ENCODE measurements around the gene WSB1. TPM values are rescaled to one million over a fixed set of nuclear protein-coding genes. Genes with fewer than 3 reads are reported as not detected.

Gene WSB1
- total RNA-seq, 1 experiment from 2014 or later: 157 TPM

DNA sequence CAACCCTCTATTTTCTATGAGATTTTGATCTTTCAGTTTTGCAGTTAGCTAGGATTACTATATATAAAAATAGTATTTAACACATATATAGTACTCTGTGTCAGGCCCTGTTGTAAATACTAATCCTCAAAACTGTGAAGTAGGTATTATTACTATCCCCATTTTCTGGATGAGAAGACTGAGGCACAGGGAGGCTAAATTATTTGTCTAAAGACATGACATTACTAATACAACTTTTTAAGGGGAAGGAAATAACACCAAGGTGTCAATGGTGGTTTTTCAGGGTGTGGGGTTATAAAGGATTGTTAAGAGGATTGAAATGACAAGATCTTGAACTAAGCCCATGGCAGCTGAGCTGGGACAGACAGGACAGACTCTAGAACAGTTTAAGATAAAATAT is 4.1 kb upstream of the WSB1 start:
- H3K27me3 ChIP-seq (replicated peaks; ENCODE audit: control insufficient read depth, insufficient read depth, low read length): no peaks in the 10 kb centered on the region
- DNase-seq: no peak
- POLR2A ChIA-PET: no interaction called here
- H3K4me3 ChIP-seq (ENCODE audit: low read depth, low read length): no peak overlapping the region
- no TSS peak for BruUV-seq (replicated peaks)
- TF ChIP-seq, protein P1, sequence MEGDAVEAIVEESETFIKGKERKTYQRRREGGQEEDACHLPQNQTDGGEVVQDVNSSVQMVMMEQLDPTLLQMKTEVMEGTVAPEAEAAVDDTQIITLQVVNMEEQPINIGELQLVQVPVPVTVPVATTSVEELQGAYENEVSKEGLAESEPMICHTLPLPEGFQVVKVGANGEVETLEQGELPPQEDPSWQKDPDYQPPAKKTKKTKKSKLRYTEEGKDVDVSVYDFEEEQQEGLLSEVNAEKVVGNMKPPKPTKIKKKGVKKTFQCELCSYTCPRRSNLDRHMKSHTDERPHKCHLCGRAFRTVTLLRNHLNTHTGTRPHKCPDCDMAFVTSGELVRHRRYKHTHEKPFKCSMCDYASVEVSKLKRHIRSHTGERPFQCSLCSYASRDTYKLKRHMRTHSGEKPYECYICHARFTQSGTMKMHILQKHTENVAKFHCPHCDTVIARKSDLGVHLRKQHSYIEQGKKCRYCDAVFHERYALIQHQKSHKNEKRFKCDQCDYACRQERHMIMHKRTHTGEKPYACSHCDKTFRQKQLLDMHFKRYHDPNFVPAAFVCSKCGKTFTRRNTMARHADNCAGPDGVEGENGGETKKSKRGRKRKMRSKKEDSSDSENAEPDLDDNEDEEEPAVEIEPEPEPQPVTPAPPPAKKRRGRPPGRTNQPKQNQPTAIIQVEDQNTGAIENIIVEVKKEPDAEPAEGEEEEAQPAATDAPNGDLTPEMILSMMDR (IDR thresholded peaks at IDR 0.05; ENCODE audit: insufficient read depth in 1 of 2, low read depth in 1 of 2, low read length in 1 of 2, severe bottlenecking in 1 of 2, unreplicated experiment in 1 of 2): no peak
- no peaks in the 10 kb centered on the region for H3K9me3 Mint-ChIP-seq (ENCODE audit: unreplicated experiment)
- intact Hi-C loops (cut with micrococcal nuclease; ENCODE audit: unreplicated experiment): no loop called here
- CTCF ChIA-PET: interaction anchor here (0.6 kb wide), 1 partner anchor 314 kb away, joined by 7 read pairs; no protein-coding TSS in a partner anchor
- H3K27me3 Mint-ChIP-seq (ENCODE audit: insufficient read depth, unreplicated experiment): no peaks in the 10 kb centered on the region
- no peak overlapping the region for H3K4me3 Mint-ChIP-seq (ENCODE audit: unreplicated experiment)
- no peaks in the 10 kb centered on the region for H3K36me3 ChIP-seq (ENCODE audit: control insufficient read depth, insufficient read depth, low read length)
- H3K4me1 Mint-ChIP-seq (ENCODE audit: low read depth, unreplicated experiment): peaks cover 10% of the 10 kb centered on the region
- no peak overlapping the region for H3K27ac Mint-ChIP-seq (ENCODE audit: unreplicated experiment)
- peaks cover 6% of the 10 kb centered on the region for H3K4me1 ChIP-seq
- no peaks in the 10 kb centered on the region for H3K9me3 ChIP-seq
- peaks cover 15% of the 10 kb centered on the region for H3K36me3 Mint-ChIP-seq (ENCODE audit: insufficient read depth, unreplicated experiment)

DNA sequence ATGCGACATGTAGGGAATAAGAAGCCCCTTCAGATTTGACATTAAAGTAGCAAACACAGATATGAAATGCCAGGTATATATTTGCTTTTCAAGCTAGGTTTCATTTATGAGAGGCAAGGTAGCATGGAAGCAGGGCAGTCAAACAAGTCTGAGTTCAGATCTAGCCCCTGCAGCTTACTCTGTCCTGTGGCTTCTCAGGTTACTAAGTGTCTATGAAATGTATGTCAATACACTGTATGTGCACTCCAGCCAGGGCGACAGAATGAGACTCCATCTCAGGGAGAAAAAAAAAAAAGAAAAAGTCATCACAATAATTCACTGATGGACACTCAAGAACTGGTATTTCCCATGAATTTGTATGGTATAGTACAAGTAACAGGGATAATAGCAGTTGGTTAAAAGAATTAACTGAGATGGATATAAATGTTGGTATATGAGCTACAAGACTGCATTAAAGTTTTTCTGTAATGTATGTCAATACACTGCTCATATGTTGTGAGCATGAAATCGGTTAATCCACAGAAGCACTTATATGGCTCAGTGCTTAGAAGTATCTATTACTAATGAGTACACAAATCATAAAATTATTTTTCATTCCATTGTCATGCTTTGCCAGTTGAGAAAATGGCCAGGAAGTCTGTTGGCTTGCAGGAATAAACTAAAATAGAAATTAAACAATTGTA is 2.9 kb upstream of the WSB1 start:
- CTCF ChIA-PET: interaction anchor here (0.7 kb wide), 1 partner anchor 29 kb away, joined by 3 read pairs; no protein-coding TSS in a partner anchor
- H3K4me1 ChIP-seq: peaks cover 6% of the 10 kb centered on the region
- Mint-ChIP-seq H3K27me3 (ENCODE audit: insufficient read depth, unreplicated experiment) (no peaks in the 10 kb centered on the region), H3K9me3 (ENCODE audit: unreplicated experiment) (no peaks in the 10 kb centered on the region), H3K4me1 (ENCODE audit: low read depth, unreplicated experiment) (peaks cover 17% of the 10 kb centered on the region), H3K4me3 (ENCODE audit: unreplicated experiment) (no peak overlapping the region), H3K36me3 (ENCODE audit: insufficient read depth, unreplicated experiment) (peaks cover 27% of the 10 kb centered on the region), H3K27ac (ENCODE audit: unreplicated experiment) (no peak overlapping the region)
- H3K9me3 ChIP-seq: no peaks in the 10 kb centered on the region
- no TSS peak for BruUV-seq (replicated peaks)
- no peak for DNase-seq
- H3K36me3 ChIP-seq (ENCODE audit: control insufficient read depth, insufficient read depth, low read length): no peaks in the 10 kb centered on the region
- POLR2A ChIA-PET: no interaction called here
- H3K4me3 ChIP-seq (ENCODE audit: low read depth, low read length): no peak overlapping the region
- TF ChIP-seq, protein P1 (IDR thresholded peaks at IDR 0.05; ENCODE audit: insufficient read depth in 1 of 2, low read depth in 1 of 2, low read length in 1 of 2, severe bottlenecking in 1 of 2, unreplicated experiment in 1 of 2): no peak
- intact Hi-C loops (cut with micrococcal nuclease; ENCODE audit: unreplicated experiment): no loop called here
- H3K27me3 ChIP-seq (replicated peaks; ENCODE audit: control insufficient read depth, insufficient read depth, low read length): no peaks in the 10 kb centered on the region

DNA sequence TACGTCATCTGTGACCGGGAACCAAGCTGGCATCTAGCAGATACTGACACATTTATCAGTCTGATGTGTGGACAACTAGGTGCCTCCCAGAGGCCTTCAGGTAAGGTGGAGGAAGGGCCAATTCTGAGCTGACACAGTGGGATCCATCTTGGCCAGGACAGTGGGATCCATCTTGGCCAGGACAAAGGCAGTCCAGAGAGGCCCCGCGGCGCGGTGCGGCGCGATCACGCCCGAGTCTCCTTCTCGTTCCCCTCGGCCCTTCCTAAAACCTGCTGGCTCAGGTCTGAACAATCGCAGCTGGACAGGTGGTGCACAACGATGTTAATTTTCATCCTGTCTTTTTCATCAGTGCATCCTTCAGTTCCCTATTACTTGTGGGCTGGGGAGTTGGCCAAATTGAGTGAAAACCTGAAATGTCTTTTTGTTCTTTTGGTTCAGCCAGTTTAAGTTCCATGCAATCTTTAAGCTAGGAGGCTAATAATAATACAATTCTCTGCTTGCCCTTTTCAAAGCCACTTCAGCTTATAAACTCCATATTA is 486 bp upstream of the WSB1 start:
- Mint-ChIP-seq H3K9me3 (ENCODE audit: unreplicated experiment) (no peaks in the 10 kb centered on the region), H3K4me1 (ENCODE audit: low read depth, unreplicated experiment) (peaks cover 27% of the 10 kb centered on the region), H3K36me3 (ENCODE audit: insufficient read depth, unreplicated experiment) (peaks cover 42% of the 10 kb centered on the region), H3K27ac (ENCODE audit: unreplicated experiment) (peak overlapping the region; percentile 97), H3K27me3 (ENCODE audit: insufficient read depth, unreplicated experiment) (no peaks in the 10 kb centered on the region), H3K4me3 (ENCODE audit: unreplicated experiment) (peak overlapping the region; percentile 98)
- DNase-seq: peak in 1 of 2 experiments; percentile 15
- intact Hi-C loops (cut with micrococcal nuclease; ENCODE audit: unreplicated experiment): no loop called here
- ChIA-PET POLR2A (interaction anchor here (2.8 kb wide), 1 partner anchor 40 kb away, joined by 20 read pairs; no protein-coding TSS in a partner anchor), CTCF (interaction anchor here (0.6 to 2.9 kb wide), 3 partner anchors 47 to 57 kb away, joined by 4 to 16 read pairs (median 14); no protein-coding TSS in a partner anchor)
- peaks cover 13% of the 10 kb centered on the region for H3K4me1 ChIP-seq
- TF ChIP-seq, protein P1 (IDR thresholded peaks at IDR 0.05; ENCODE audit: insufficient read depth in 1 of 2, low read depth in 1 of 2, low read length in 1 of 2, severe bottlenecking in 1 of 2, unreplicated experiment in 1 of 2): no peak
- no peaks in the 10 kb centered on the region for H3K27me3 ChIP-seq (replicated peaks; ENCODE audit: control insufficient read depth, insufficient read depth, low read length)
- peaks cover 1% of the 10 kb centered on the region; the same call in 1 of the 2 replicates for H3K36me3 ChIP-seq (ENCODE audit: control insufficient read depth, insufficient read depth, low read length)
- TSS peak; percentile 85 for BruUV-seq (replicated peaks)
- peak overlapping the region; percentile 14; the same call in 1 of the 2 replicates for H3K4me3 ChIP-seq (ENCODE audit: low read depth, low read length)
- no peaks in the 10 kb centered on the region for H3K9me3 ChIP-seq
